Esophagus muscularis mucosa (tissue), 4 donors: ENCODE data around the gene NRF1. TPM values are rescaled to one million over a fixed set of nuclear protein-coding genes. Genes with fewer than 3 reads are reported as not detected.

Experiments
- DNase-seq: peaks from one replicate; pipeline ENCODE4 v3.0.0-alpha.2; 2017; ENCODE audit errors: extremely low spot score
- H3K27ac ChIP-seq, 4 donors: fragments of 200-600 bp; sonication (generic); replicated peaks in 1 of 4; 1 replicate in 3 of 4; 2 replicates in 1 of 4; pipeline ENCODE4 v1.5.1; 2016 to 2019; ENCODE audit warnings: mild to moderate bottlenecking in 1 of 4
- H3K27me3 ChIP-seq, 4 donors: fragments of 200-600 bp; sonication (generic); one replicate each; pipeline versions ENCODE4 v1.5.1 to v1.6.0; 2016 to 2019
- H3K36me3 ChIP-seq, 4 donors: fragments of 200-600 bp; sonication (generic); one replicate each; pipeline ENCODE4 v1.5.1; 2016 to 2019
- H3K4me1 ChIP-seq, 4 donors: fragments of 200-600 bp; sonication (generic); one replicate each; pipeline ENCODE4 v1.5.1; 2016 to 2019
- H3K4me3 ChIP-seq, 4 donors: fragments of 200-600 bp; sonication (generic); 1 replicate in 2 of 4; 2 replicates in 2 of 4; pipeline ENCODE4 v1.5.1; 2016 to 2019; ENCODE audit warnings: mild to moderate bottlenecking in 4 of 4, moderate library complexity in 1 of 4
- H3K9me3 ChIP-seq, 4 donors: fragments of 200-600 bp; sonication (generic); 1 replicate in 3 of 4; 2 replicates in 1 of 4; pipeline ENCODE4 v1.5.1; 2016 to 2019
- EP300 ChIP-seq: sonication (generic); formaldehyde crosslinking; IDR thresholded peaks from one replicate; pipeline ENCODE4 v1.6.1; 2017; ENCODE audit warnings: antibody characterized with exemption
- POLR2A ChIP-seq: fragments of 450-650 bp; IDR thresholded peaks from one replicate; pipeline ENCODE4 v1.6.1; 2017; ENCODE audit warnings: antibody characterized with exemption, moderate library complexity, mild to moderate bottlenecking, low read depth
- POLR2AphosphoS5 ChIP-seq, 2 donors: sonication (generic); formaldehyde crosslinking; IDR thresholded peaks; one replicate each; pipeline ENCODE4 v1.6.1; 2017; ENCODE audit warnings: antibody characterized with exemption in 2 of 2
- WGBS: methylation state at CpG from one replicate; pipeline ENCODE4 v1.1.5; 2018; 5-methylcytosine and 5-hydroxymethylcytosine counted together
- intact Hi-C: fragments of 100-400 bp; cut with DNase I; formaldehyde crosslinking; loops from one replicate; pipeline ENCODE4 v1.15.1; 2023
- total RNA-seq, 4 donors: library from RNA; depleted of rRNA; stranded (reverse); fragments of >200 nt; gene quantifications; one replicate each; pipeline versions ENCODE4 v1.1.0 to v1.2.1, GENCODE V29; 2016
- TF ChIP-seq, protein P1 (sequence below), 3 experiments: fragments of 200-600 bp in 2 of 3; fragments of 450-650 bp in 1 of 3; sonication (generic) in 2 of 3; IDR thresholded peaks; one replicate each; pipeline ENCODE4 v1.5.1; 2017 to 2019; ENCODE audit warnings: antibody characterized with exemption in 3 of 3, mild to moderate bottlenecking in 2 of 3, moderate library complexity in 1 of 3

The NRF1 gene
- total RNA-seq, 4 donors from 2014 or later, result 8.7 to 19.1 (median 15.9) TPM

DNA sequence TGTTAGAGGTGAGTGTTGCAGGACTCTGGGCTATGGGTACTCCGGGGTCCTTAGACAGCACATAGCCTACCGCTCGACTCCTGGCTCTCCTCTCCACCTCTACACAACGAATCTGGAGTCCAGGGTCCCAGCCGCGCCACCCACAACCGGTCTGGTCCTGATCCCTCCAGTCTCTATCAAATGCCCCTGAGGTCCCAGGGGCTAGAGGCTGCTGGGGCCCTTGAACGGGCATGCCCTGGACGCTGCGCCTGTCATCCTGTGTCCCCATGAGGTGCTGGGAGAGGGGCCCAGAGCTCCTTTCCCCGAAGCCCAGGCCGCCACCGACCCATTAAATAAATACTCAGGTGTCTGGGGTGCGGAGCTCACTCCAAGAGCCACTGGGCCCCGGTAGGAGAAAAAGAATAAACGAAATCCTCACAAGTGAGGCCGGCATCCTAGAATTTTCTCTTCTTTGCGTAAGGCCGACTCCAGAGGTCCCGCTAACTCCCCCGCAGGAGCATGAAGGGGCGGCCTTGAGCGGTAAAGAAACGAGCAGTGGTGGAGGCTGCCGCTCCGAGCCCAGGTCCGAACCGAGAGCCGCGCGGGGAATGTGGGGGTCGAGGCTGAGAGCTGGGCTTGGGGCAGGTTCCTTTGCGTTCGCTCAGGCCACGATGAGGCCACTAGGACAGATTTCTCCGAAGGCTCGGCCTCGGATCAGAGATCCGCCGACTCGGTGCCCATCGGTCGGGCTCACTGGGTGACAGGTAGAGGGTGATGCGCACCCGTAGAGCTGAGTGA, 166.7 kb downstream of the NRF1 start:
- DNase-seq, result no peak
- H3K36me3 ChIP-seq, result no peaks in the 10 kb centered on the region
- no peaks in the 10 kb centered on the region for H3K9me3 ChIP-seq
- peak overlapping the region in 3 of 4 donors; percentile 54 to 58 (median 54) for H3K4me3 ChIP-seq
- H3K27ac ChIP-seq, result no peak overlapping the region
- WGBS, result 18% methylated on average over 34 of the region's 45 CpGs
- peaks cover 48 to 52% (median 52%) of the 10 kb centered on the region in 4 donors for H3K4me1 ChIP-seq
- intact Hi-C loops, result no loop called here
- H3K27me3 ChIP-seq, result peaks cover 33 to 89% (median 66%) of the 10 kb centered on the region in 4 donors
- TF ChIP-seq POLR2AphosphoS5 (IDR thresholded peaks at IDR 0.05) (no peak), POLR2A (no peak), EP300 (no peak)
- TF ChIP-seq, protein P1, sequence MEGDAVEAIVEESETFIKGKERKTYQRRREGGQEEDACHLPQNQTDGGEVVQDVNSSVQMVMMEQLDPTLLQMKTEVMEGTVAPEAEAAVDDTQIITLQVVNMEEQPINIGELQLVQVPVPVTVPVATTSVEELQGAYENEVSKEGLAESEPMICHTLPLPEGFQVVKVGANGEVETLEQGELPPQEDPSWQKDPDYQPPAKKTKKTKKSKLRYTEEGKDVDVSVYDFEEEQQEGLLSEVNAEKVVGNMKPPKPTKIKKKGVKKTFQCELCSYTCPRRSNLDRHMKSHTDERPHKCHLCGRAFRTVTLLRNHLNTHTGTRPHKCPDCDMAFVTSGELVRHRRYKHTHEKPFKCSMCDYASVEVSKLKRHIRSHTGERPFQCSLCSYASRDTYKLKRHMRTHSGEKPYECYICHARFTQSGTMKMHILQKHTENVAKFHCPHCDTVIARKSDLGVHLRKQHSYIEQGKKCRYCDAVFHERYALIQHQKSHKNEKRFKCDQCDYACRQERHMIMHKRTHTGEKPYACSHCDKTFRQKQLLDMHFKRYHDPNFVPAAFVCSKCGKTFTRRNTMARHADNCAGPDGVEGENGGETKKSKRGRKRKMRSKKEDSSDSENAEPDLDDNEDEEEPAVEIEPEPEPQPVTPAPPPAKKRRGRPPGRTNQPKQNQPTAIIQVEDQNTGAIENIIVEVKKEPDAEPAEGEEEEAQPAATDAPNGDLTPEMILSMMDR (IDR thresholded peaks at IDR 0.05), result no peak

DNA sequence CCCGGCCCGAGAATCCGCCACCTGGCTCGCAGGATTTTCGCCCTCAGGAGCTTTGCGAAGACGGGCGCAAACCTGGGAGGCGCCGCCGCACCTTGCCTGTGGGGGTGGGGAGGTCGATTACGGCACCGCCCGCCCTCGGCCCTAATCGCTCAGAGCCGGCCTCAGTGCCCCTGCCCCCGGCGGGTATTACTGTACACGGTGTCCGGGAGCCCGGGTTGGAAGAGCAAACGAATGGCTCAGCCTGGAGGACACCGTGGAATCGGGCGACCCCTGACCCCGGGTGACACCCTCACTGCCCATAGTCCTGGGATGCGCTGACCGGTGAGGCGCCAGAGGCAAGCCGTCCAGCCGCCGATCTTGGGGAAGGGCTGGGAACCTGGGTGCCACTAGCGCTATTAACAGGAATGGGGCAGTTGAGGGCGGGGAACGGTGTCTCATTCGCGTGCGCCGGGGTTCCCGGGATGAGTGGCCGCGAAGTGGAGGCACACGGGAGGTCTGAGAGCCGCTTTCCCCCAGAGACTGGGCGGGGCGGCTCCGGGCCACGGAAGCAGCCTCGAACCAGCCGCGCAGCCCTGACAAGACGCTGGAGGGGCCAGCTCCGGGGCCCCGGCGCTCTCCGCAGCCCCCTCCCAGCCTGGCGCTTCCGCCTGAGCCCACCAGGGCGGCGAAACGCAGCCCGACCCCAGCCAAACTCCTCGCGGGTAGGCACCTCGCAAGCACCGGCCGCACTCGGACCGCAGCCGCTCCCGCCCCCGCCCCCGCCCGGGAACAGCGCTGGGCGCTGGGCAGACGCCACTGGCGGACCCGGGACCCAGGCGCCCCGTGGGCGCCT, 167.5 kb downstream of the NRF1 start:
- Histone ChIP-seq H3K27ac (no peak overlapping the region), H3K36me3 (no peaks in the 10 kb centered on the region), H3K4me3 (peak overlapping the region; percentile 49 to 58 (median 54)), H3K27me3 (peaks cover 36 to 94% (median 74%) of the 10 kb centered on the region in 4 donors), H3K4me1 (peaks cover 51 to 60% (median 59%) of the 10 kb centered on the region in 4 donors), H3K9me3 (no peaks in the 10 kb centered on the region)
- WGBS, result 3% methylated on average over 19 of the region's 84 CpGs
- TF ChIP-seq POLR2AphosphoS5 (IDR thresholded peaks at IDR 0.05), result no peak
- TF ChIP-seq, protein P1 (IDR thresholded peaks at IDR 0.05), result no peak
- no peak for TF ChIP-seq POLR2A
- TF ChIP-seq EP300, result no peak
- DNase-seq, result no peak
- intact Hi-C loops, result no loop called here

DNA sequence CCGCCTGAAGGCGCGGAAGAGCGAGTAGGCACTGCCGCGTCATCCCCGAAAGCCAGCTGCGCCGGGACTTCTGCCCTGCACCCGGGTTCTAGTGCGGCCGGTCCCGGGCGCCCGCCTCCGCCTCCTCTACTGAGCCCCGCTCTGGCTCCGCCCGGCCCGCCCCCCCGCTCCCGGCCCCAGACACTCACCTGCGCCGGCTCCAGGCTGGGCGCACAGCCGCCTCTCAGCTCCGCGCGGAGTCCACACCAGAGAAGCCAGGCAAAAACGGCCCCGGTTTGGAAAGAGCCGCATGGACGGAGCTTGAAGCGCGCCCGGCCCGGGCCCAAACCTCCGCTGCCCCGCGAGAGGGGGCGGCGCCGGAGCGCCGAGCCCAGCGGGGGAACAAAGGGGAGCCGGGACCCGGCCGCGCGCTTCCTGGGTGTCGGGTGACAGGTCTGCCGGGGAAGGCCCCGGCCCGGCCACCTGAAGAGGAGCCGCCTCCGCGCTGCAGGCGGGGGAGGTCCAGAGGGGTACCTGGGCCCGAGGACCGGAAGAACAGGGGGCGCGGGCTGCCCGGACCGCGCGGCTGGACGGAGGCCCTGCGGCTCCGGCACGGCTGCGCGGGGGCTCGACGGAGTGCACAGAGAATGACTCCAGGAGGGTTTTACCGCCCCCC, 168.2 kb downstream of the NRF1 start:
- WGBS, result 20% methylated on average over 1 of the region's 76 CpGs
- no peak overlapping the region for H3K27ac ChIP-seq
- peak overlapping the region; percentile 49 to 58 (median 54) for H3K4me3 ChIP-seq
- no peaks in the 10 kb centered on the region for H3K36me3 ChIP-seq
- TF ChIP-seq, protein P1 (IDR thresholded peaks at IDR 0.05), result no peak
- TF ChIP-seq POLR2AphosphoS5 (IDR thresholded peaks at IDR 0.05), result no peak
- no peak for TF ChIP-seq POLR2A
- no peak for TF ChIP-seq EP300
- no peaks in the 10 kb centered on the region for H3K9me3 ChIP-seq
- intact Hi-C loops, result no loop called here
- no peak for DNase-seq
- peaks cover 57 to 67% (median 67%) of the 10 kb centered on the region in 4 donors for H3K4me1 ChIP-seq
- peaks cover 37 to 94% (median 81%) of the 10 kb centered on the region in 4 donors for H3K27me3 ChIP-seq

DNA sequence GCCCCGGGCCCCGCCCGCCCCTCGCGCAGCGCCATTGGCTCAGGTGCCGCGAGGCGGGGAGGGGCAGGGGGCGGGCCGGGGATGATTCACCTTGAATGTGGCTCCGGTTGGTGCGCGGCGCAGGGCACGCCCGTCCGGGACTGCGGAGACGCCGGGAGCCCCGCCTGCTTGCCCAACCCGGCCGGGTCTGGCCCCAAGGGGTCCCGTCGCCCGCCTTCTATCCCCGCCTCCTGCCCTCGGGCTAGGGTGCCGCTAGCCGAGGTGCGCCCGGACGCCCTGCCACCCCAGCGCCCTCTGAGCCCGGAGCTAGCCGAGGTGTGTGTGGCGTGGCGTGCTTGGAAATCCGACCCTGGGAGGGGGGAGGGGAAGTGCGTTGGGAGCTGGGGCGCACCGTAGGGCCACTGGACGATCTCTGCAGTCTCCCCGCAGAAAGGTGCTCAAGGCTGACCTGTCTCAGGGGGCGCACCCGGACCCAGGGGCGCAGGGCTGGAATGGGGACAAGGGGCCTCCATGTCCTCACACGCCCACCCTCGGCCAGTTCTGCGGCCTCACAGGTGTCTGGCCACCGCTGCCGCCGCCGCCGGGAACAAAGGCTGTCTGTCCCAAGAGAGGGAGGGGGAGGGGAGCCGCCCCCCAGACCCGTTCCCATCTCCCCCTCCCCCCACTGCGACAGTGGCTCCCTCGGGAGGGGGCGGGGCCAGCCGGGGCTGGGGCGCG, 168.9 kb downstream of the NRF1 start:
- DNase-seq, result no peak
- Histone ChIP-seq H3K27ac (no peak overlapping the region), H3K27me3 (peaks cover 42 to 99% (median 87%) of the 10 kb centered on the region in 4 donors), H3K4me1 (peaks cover 63 to 74% (median 73%) of the 10 kb centered on the region in 4 donors), H3K9me3 (peaks cover 0 to 2% (median 0%) of the 10 kb centered on the region in 4 donors), H3K4me3 (peak overlapping the region; percentile 49 to 58 (median 54)), H3K36me3 (no peaks in the 10 kb centered on the region)
- WGBS, result 0% methylated on average over 3 of the region's 64 CpGs
- intact Hi-C loops, result no loop called here
- TF ChIP-seq, protein P1 (IDR thresholded peaks at IDR 0.05), result no peak
